A673 (cell line): Measurements from ENCODE around the gene SLC52A1. TPM values are rescaled to one million over a fixed set of nuclear protein-coding genes. Genes with fewer than 3 reads are reported as not detected.

Source experiments
- Bru-seq: library from RNA; stranded (reverse); fragments of 400-500 nt; gene quantifications from one replicate; lab custom pipeline; 2021; lab: Mats Ljungman, UMichigan
- BruChase-seq, 2 experiments: library from RNA; stranded (reverse); fragments of 400-500 nt; gene quantifications; one replicate each; lab custom pipeline; 2021; lab: Mats Ljungman, UMichigan
- BruUV-seq: library from RNA; stranded (reverse); fragments of 400-500 nt; replicated peaks from 2 replicates; lab custom pipeline; 2021; lab: Mats Ljungman, UMichigan
- CTCF ChIA-PET: fragments of 300-600 bp; sonication (Branson Sonifier 250); formaldehyde crosslinking; loops from one replicate; lab custom pipeline; 2022; ENCODE audit warnings: antibody characterized with exemption; lab: Charles Lee
- POLR2A ChIA-PET: fragments of 300-600 bp; sonication (Branson Sonifier 250); formaldehyde crosslinking; loops from one replicate; lab custom pipeline; 2022; ENCODE audit warnings: antibody characterized with exemption; ENCODE audit not compliant: low non-redundant PET; lab: Charles Lee
- DNase-seq: peaks from one replicate; pipeline ENCODE4 v3.0.0-alpha.2; 2015; ENCODE audit warnings: low spot score
- H3K27ac ChIP-seq: fragments of 200-600 bp; sonication (generic); 2 replicates; pipeline ENCODE4 v1.5.1; 2016; ENCODE audit warnings: mixed run types, low read depth, mild to moderate bottlenecking, mixed read lengths, antibody characterized with exemption, low read length; ENCODE audit not compliant: poor library complexity, severe bottlenecking
- H3K27me3 ChIP-seq: fragments of 200-600 bp; sonication (generic); replicated peaks from 2 replicates; pipeline ENCODE4 v1.6.1; 2017; ENCODE audit warnings: mixed run types, low read depth, mild to moderate bottlenecking, mixed read lengths, antibody characterized with exemption, low read length; ENCODE audit not compliant: insufficient read depth, poor library complexity
- H3K36me3 ChIP-seq: fragments of 200-600 bp; sonication (generic); 2 replicates; pipeline ENCODE4 v1.6.1; 2016; ENCODE audit warnings: mixed run types, mild to moderate bottlenecking, mixed read lengths, antibody characterized with exemption, low read length; ENCODE audit not compliant: insufficient read depth, poor library complexity, severe bottlenecking
- H3K4me1 ChIP-seq: fragments of 200-600 bp; sonication (generic); 2 replicates; pipeline ENCODE4 v1.6.1; 2017; ENCODE audit warnings: mixed run types, mild to moderate bottlenecking, mixed read lengths, antibody characterized with exemption, low read length; ENCODE audit not compliant: insufficient read depth, poor library complexity, severe bottlenecking
- H3K4me3 ChIP-seq: fragments of 200-600 bp; sonication (generic); 2 replicates; pipeline ENCODE4 v1.5.1; 2016; ENCODE audit warnings: low read depth, mixed run types, mild to moderate bottlenecking, mixed read lengths, low read length; ENCODE audit not compliant: poor library complexity, severe bottlenecking
- H3K9me3 ChIP-seq: fragments of 200-600 bp; sonication (generic); 2 replicates; pipeline ENCODE4 v1.6.1; 2016; ENCODE audit warnings: mixed run types, low read depth, mild to moderate bottlenecking, mixed read lengths, antibody characterized with exemption, low read length; ENCODE audit not compliant: poor library complexity, severe bottlenecking
- EZH2 ChIP-seq: fragments of 200-600 bp; sonication (generic); IDR thresholded peaks from 2 replicates; pipeline ENCODE4 v1.6.1; 2017; ENCODE audit warnings: borderline replicate concordance, low read depth, mild to moderate bottlenecking, mixed read lengths, antibody characterized with exemption, low read length; ENCODE audit not compliant: poor library complexity, severe bottlenecking
- intact Hi-C: fragments of 100-400 bp; cut with micrococcal nuclease; formaldehyde crosslinking; loops from one replicate; pipeline ENCODE4 v1.10.0; 2022; ENCODE audit not compliant: unreplicated experiment
- long read RNA-seq: library from polyadenylated mRNA; stranded (forward); transcript quantifications from one replicate; pipeline ENCODE4 v2.0.0, GENCODE V29; 2022
- total RNA-seq: library from RNA; stranded (reverse); gene quantifications from 2 replicates; pipeline ENCODE4 v1.2.3, GENCODE V29; 2021
- TF ChIP-seq, protein P1 (sequence below): fragments of 300-800, 200-600 bp; sonication (generic); conservative IDR thresholded peaks from 2 replicates; pipeline ENCODE4 v1.5.1; 2017; ENCODE audit warnings: low read depth, mild to moderate bottlenecking, antibody characterized with exemption, low read length, moderate library complexity, mixed read lengths

SLC52A1 gene
- not detected in 2 replicates for total RNA-seq
- Bru-seq, nascent RNA = not detected
- BruChase-seq, experiment 1, labeled RNA remaining after a 2-hour chase = percentile 10 among the genes with signal in this experiment
- percentile 6 among the genes with signal in this experiment for BruChase-seq, experiment 2, labeled RNA remaining after a 6-hour chase
- long read RNA-seq = 0 reads

DNA sequence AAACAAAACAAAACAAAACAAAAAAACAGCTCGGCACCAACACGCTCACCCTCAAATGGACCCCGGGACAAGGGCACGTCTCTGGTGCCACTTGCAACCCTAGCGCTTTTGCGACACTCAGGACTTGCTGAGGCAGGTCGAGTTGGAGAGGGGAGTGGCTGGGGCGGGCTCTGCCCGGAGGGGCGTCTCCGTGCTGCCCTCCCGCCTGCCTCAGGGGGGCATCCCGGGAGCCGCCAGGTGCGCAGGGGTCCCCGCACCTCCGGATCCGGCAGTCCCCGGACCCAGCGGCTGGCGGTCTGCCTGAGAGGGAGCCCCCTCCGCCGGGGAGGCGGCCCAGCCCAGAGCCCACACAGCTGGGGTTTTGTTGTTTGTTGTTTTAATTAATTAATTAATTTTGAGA, at the start of gene SLC52A1:
Gene SLC52A1, minus strand, starts transcription at position 112 of the 400 bp plus-strand sequence. CDS start 820 bp downstream, outside the sequence.
- Histone ChIP-seq H3K36me3 (no peaks in the 10 kb centered on the region), H3K9me3 (no peaks in the 10 kb centered on the region), H3K4me3 (peak within 1 kb of the TSS; percentile 42), H3K27ac (no peak within 1 kb of the TSS), H3K4me1 (peaks cover 4% of the 10 kb centered on the region), H3K27me3 (no peaks in the 10 kb centered on the region)
- TF ChIP-seq, protein P1, sequence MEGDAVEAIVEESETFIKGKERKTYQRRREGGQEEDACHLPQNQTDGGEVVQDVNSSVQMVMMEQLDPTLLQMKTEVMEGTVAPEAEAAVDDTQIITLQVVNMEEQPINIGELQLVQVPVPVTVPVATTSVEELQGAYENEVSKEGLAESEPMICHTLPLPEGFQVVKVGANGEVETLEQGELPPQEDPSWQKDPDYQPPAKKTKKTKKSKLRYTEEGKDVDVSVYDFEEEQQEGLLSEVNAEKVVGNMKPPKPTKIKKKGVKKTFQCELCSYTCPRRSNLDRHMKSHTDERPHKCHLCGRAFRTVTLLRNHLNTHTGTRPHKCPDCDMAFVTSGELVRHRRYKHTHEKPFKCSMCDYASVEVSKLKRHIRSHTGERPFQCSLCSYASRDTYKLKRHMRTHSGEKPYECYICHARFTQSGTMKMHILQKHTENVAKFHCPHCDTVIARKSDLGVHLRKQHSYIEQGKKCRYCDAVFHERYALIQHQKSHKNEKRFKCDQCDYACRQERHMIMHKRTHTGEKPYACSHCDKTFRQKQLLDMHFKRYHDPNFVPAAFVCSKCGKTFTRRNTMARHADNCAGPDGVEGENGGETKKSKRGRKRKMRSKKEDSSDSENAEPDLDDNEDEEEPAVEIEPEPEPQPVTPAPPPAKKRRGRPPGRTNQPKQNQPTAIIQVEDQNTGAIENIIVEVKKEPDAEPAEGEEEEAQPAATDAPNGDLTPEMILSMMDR = no peak
- TF ChIP-seq EZH2 = no peak
- intact Hi-C loops = no loop called here
- CTCF ChIA-PET = no interaction called here
- POLR2A ChIA-PET = interaction anchor here (0.6 to 0.8 kb wide), 2 partner anchors 11 to 95 kb away, joined by 4 to 27 read pairs; no protein-coding TSS in a partner anchor
- BruUV-seq = no TSS peak
- DNase-seq = no peak

DNA sequence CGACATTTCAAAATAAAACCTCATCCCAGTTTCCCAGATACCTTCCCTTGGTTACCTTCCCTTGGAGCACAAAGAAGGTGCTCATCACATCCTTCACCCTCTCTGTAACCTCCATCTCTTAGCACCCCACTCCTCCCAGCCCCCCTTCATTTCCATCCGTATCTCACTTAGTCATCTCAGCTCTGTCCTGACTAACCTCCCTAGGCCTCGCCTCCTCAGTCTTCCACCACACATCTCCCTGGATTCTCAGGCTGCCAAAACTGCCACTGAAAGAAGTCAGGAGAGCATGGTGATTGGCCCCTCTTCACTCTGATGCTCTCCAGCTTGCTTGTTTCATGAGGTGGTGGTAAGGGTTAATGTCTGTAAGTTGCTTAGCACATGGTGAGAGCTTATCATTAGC, 45.4 kb upstream of the SLC52A1 start:
- no peaks in the 10 kb centered on the region for H3K36me3 ChIP-seq
- no peak overlapping the region for H3K4me3 ChIP-seq
- peaks cover 24% of the 10 kb centered on the region for H3K9me3 ChIP-seq
- H3K27me3 ChIP-seq = no peaks in the 10 kb centered on the region
- DNase-seq = no peak
- BruUV-seq = no TSS peak
- POLR2A ChIA-PET = interaction anchor here (0.7 kb wide), 1 partner anchor 120 kb away, joined by 4 read pairs; no protein-coding TSS in a partner anchor
- no peaks in the 10 kb centered on the region for H3K4me1 ChIP-seq
- H3K27ac ChIP-seq = no peak overlapping the region
- CTCF ChIA-PET = interaction anchor here (0.7 kb wide), 1 partner anchor 1167 kb away, joined by 3 read pairs; no protein-coding TSS in a partner anchor
- intact Hi-C loops = no loop called here
- no peak for TF ChIP-seq EZH2
- TF ChIP-seq, protein P1 = no peak

DNA sequence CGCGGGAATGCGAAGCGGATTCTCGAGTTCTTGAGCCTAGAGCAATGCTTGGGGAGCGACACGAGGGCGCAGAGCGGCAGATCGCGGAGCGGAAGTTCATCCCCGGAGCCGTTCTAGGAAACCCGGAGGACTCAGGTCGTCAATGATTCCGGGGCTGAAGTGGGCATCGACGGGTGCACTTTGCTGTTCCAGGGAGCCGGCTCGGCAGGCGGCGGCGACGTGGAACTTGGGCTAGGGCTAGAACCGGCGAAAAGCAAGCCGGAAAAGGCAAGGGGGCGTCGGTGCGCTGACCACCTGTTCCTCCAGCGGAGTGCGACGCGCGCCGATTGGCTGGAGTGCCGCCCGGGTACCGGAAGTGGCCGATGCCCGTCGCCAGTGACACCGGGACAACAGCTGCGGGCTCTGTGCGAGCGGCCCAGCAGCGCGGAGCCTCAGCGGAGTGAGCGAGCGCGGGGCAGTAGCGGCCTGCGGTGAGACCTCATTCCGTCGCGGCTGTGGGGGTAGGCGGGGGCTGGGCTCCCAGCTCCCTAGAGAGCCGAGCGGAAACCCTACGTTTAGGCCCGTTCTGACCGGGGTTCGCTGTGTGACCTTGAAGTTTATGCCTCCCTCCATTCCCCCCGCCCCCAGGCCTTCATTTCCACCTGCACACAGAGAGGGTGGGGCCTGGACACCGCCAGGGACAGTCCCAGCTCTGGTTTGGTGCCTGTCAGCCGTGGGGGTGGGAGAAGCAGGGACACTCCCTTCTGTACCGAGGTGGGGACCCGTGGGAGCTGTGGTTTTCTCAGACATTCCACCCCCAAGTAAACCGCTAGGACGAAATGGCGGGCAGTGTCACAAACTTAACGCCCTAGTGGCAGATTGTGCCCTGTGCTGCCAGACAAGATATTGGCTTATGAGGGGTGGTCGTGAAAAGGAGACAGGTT, 43.1 kb upstream of the SLC52A1 start, which contains the start of gene ZFP3:
Gene ZFP3, plus strand, starts transcription at position 362 of the 923 bp plus-strand sequence. CDS start 13,038 bp downstream, outside the sequence.
- no peaks in the 10 kb centered on the region for H3K4me1 ChIP-seq
- intact Hi-C loops = no loop called here
- TF ChIP-seq, protein P1 = 0 out of 2 replicates have a peak, but pooled peaks have one; percentile 10
- no peak for TF ChIP-seq EZH2
- H3K36me3 ChIP-seq = no peaks in the 10 kb centered on the region
- peaks cover 8% of the 10 kb centered on the region for H3K9me3 ChIP-seq
- DNase-seq = peak; percentile 92
- H3K27ac ChIP-seq = peak within 1 kb of the TSS; percentile 76
- BruUV-seq = no TSS peak
- ChIA-PET POLR2A (interaction anchor here (0.9 kb wide), 1 partner anchor 114 kb away, joined by 7 read pairs; no protein-coding TSS in a partner anchor), CTCF (no interaction called here)
- H3K27me3 ChIP-seq = no peaks in the 10 kb centered on the region
- peak within 1 kb of the TSS; percentile 70 for H3K4me3 ChIP-seq
